ENCODE measurements around the gene VOPP1.

Gene VOPP1

DNA sequence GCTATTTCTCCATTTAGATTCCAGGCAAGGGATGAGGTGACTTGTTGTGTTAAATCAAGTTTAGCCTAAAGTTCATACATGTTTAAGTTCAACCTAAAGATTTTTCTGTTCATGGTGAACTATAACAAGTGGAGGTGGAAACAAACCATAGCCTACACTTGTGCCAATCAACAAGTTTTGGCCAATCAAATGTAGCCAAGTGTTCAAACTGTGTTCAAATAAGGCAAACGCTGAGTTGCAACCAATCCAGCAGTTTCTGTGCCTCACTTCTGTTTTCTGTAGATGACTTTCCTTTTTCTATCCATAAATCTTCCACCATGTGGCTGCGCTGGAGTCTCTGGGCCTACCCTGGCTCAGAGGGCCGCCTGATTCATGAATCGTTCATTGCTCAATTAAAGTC, 4.5 kb upstream of the VOPP1 start:
- no peak for DNase-seq (ENCODE audit: low spot score)

DNA sequence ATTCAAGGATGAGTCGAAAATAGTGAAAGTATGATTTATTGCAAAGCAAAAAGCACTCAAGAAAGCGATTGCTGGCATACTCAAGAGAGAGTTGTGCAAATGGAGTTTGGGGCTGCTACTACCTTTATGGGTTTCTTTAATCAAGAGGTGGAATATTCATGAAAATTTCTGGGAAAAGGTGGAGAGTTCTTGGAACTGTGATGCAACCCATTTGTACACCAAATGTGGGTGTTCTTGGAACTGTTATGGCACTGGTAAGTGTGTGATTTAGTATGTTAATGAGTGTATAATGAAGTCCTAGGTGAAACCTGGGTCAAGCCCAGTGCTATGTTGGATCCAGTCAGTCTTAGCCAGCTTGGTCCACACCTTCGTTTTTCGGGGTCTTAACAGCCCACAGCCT, 3.4 kb upstream of the VOPP1 start:
- no peak for DNase-seq (ENCODE audit: low spot score)

- DNase-seq (ENCODE audit: low spot score) = no peak
Measured at GRCh38 chr7:55575098-55575497, 2.8 kb upstream of the VOPP1 start.

DNA sequence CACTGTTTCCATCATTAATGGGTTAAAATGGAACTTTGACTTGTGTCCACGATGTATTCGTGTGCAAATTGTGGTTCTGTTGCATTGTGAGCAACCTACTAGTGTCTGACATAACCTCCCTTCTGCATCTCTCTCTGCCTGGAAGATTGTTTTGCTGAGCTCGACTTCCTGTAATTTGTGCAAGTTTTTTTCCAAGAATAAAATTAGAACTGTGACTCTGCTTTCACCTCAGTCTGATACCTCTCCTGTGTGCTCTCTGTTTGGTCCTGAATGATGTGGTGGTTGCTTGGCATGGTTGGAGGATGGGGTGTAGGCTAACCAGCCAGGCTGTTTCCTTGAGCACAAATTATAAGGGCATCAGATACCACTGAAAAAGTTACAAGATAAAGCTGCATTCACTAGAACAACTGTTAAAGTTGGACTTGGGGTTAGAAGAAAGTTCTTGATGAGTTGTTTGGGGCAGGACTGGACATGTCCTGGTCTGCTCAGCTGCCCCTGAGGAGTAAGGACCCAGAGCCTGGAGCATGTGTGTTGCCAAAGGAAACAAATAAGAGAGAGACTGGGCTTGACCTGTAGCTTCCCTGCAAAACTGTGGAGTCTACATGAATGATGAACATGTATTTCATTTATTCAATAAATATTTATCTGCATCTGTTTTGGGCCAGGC, 1.9 kb upstream of the VOPP1 start:
- peak; percentile 31 for DNase-seq (ENCODE audit: low spot score)

DNA sequence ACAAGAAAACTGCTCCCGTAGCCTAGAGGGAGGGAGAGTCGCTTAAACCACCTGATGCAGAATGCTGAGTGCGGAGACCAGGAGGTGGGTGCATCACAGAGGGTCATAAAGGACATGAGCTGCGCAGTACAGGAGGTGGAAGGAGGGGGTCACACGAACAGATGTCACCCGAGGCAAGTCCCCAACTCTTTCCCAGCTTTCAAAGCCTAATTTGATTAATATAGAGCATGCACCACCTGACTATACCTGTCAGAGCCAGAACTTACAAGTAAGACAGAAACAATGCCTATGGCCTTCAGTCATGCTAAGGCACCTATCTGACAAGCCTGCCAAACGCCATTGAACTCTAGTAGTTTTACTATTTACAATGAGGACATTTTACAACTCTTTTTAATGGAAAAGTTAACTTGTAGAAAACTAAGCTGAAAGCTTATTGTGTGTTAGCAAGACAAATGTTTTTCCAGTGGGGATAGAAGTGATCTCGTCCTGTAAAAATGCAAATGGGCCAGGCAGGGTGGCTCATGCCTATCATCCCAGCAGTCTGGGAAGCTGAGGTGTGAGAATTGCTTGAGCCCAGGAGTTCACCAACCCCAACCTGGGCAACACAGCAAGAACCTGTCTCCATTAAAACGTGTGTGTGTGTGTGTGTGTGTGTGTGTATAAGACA, 1.1 kb upstream of the VOPP1 start:
- DNase-seq (ENCODE audit: low spot score) = peak; percentile 58

- peak; percentile 74 for DNase-seq (ENCODE audit: low spot score)
Measured at GRCh38 chr7:55571511-55572377, 558 bp downstream of the VOPP1 start.

DNA sequence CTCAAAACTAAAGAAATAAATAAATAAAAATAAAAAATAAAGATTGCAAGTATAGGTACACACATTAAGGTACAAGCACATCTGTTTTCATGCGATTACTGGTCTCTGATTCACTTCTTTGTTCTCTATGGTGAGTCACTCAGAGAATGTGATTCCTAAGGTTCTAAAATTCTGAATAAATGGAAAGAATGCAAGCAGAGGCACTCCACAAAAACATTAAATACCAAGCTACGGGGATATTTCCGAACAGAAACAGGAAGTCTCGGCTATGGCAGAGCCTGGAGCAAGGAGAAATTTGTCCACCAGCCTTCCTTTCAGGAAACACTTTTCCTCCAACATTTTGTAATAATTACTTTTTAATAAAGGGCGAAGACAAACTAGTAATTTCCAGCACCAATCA, 1.4 kb downstream of the VOPP1 start:
- DNase-seq (ENCODE audit: low spot score) = no peak

DNA sequence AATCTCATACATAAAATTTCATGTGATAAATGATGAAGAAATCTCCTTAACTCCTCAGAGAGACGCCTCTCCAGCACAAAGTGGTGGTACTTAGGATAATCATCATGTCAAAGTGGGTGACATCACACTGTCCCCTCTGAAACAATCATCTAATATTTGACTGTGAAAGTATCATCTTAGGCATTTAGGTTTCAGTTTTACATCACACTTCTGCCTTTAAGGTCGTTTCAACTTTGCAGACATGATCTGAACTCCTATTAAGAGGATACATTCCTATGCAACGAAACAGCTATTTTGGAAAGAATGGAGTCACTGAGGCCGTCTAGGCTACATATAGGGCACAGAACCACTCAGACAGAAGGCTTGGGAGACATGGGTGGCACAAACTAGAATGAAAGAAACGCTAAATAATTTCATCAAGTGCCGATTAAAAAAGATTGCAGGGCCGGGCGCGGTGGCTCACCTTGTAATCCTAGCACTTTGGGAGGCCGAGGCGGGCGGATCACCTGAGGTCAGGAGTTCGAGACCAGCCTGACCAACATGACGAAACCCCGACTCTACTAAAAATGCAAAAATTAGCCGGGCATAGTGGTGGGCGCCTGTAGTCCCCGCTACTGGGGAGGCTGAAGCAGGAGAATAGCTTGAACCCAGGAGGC, 2.0 kb downstream of the VOPP1 start:
- no peak for DNase-seq (ENCODE audit: low spot score)

- DNase-seq (ENCODE audit: low spot score) = no peak
Measured at GRCh38 chr7:55569797-55570196, 2.5 kb downstream of the VOPP1 start.

DNA sequence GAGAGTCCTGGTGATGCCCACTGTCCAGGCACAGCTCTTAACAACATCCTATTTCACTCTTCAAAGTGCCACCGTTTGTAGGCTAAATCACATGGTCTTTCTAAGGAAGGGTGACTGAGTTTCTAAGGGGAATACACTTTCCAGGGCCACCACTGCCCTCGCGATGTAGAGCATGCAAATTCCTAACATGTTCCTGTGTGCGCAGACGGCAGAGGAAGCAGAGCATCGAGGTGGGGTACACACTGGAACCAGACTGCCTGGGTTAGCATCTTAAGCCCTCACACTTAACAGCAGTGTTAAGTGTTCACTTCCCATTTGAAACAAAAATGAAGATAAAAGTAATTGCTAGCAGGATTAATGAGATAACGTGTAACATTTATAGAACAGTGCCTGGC, 3.0 kb downstream of the VOPP1 start:
- no peak for DNase-seq (ENCODE audit: low spot score)

DNA sequence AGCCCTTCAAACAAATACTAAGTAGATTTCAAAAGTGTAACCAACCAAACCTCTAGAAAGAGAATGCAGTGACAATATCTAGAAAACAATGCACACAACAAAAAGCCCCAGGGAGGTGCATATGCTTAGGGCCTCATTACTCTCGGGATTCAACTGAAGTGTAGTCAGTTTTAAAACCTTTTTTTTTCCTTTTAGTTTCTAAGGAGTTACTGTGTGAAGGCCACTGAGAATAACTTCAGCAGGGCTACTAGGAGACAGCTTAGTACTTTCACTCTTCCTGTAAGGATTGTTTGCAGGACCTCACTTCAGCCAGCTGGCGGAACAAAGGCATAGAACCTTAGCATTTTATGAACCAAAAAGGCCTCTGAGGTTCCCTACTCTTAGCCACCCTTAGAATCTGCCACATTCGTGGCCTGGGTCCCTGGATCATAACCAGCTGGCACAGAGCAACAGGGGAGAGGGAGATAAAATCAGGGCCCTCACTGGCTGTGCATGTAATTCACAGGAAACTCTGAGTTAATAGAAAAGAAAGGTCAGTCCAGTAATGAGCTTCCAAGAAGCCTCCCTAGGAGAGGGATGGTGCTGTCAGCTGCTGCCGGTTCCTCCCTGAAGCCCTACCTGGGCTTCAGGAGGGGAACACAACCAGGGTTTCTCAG, 3.6 kb downstream of the VOPP1 start:
- DNase-seq (ENCODE audit: low spot score) = no peak

DNA sequence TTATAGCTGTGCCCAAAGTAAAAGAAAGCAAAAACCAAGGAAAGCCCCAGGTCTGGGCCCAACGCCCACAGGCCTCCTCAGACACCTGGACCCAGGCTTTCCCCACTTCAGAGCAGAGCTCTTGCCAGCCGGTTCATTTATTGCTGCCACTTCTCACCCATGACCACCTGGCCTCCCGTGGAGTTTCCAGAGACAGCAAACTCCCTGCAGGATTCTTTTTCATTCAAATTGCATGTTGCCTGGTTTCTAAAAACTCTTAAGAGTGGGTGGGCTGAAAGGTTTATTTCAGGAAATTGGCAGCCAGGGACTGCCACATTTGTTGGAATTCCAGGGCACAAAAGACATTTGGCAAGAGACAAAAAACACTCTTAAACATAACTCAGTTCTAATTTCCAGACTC, 4.7 kb downstream of the VOPP1 start:
- DNase-seq (ENCODE audit: low spot score) = peak; percentile 36

DNA sequence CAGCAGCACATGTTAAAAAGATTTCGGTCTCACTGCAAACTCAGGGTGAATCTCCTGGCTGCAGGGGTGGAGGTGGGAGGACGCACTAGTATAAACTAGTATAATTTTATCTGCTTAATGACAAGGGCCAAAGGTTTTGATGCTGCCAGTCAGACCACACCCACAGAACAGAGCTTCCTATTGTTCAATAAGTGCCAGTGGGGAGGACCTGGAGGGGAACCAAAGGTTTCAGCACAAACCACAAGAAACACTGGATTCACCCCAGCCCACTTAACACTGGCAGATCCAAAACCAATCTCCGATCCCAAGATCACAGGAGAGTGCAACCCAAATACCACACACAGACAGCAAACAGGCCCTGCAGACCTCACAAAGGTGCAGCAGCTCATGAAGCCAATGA, 6.6 kb downstream of the VOPP1 start:
- no peak for DNase-seq (ENCODE audit: low spot score)

DNA sequence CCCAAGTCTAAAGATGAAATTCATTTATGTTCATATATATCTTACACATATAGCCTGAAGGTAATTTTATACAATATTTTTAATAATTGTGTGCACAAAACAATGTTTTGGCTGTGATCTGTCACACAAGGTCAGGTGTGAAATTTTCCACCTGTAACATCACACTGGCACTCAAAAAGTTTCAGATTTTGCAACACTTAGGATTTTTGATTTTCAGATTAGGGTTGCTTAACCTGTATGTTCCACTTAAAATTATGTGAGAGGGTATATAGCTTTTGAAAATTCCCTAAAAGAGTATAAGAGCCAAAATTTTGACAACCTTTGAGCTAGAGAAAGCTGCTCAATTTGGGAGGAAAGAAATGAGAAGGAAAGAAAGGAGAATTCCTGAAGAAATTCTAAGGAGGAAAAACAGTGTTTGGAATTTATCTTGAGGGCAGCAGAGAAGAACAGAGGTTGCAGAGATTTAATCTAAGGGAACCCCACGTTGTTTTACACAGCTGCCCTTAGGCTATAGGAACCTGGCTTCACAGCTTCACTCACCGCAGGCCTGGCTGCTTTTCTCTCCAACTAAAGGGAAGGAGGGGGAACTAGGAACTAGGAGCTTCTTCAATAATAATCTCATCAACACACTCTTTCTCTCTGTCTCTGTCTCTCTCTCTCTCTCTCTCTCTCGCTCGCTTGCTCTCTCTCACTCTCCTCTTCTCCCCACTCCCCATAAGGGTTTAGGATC, 8.5 kb downstream of the VOPP1 start:
- no peak for DNase-seq (ENCODE audit: low spot score)

DNA sequence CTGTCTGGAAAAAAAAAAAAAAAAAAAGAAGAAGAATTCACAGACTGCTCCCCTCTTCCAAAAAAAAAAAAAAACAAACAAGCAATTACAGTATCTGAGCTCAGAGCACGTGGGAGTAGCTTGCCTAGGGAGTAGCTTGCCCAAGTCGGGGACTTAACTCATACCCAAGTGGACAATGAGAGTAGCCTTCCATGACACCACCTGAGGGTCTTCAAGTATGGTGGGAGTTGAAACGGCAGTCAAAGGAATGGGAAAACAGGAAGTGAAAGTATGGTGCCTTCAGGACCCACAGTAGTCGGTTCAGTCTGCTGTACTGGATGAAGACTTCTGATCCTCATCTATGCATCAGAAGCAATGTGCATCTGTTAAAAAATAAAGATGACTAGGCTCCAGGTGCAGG, 10.6 kb downstream of the VOPP1 start:
- peak; percentile 11 for DNase-seq (ENCODE audit: low spot score)

DNA sequence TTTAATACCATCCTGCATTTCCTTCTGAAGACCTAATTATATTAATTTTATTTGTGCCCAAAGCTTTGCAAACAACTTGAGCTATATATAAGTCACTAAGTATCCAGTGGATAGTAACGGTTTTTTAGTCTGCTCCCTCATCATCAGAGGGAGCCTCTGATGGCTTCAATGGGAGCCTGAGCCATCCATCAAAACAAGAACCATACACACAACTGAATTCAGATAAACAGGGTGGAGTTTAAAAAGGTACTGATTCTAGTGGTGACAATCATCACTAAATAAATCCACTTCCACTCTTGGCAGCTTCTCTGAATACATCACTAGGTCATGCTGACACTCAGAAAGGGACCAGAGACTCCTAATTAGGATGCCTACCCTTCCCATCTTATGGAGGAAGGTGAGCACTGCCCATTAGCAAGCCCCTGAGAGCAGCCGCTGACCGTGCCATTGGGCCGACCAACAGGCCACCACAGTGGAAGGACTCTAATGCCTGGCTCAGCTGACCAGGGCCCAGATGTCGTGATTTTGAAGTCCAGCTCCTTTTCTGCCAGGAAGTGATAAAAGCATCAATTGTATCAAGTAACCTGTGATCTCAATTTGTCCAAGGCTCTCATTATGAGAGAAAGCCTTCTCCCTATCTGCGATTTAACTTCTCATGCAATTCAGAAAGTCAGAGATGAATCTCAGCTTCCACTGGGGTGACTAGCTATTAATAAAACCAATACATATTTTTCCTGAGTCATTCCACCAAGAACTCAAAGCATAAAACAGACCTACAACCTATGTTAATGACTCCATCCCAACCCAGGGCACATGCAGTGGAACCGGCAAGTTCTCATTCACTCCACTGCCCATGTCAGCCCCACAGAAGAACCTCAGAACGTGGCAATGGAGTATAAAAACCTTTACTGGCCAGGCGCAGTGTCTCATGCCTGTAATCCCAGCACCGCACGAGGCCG, 13.1 kb downstream of the VOPP1 start:
- DNase-seq (ENCODE audit: low spot score) = peak; percentile 11

DNA sequence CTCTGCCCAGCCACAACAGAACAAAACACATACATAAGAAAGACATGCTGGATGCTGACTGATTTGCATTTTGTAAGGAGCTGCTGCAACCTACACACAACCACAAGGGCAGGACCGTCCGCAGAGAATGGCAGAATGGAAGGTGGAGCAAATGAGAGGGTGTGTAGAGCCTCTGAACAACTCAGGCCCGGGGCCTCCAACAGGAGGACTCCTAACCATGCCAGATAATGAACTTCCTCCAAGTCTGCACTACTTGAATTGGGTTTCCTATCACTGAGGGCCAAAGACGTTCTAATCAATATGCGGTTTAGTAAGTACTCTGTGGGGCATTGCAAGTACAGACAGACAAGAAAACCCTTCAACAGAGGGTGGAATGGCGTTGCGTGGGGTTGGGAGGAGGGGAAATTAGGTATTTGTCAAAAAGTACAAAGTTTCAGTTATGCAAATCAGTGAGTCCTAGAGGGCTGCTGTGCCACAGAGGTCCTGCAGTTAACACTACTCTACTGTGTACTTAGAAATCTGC, 14.6 kb downstream of the VOPP1 start:
- DNase-seq (ENCODE audit: low spot score) = peak; percentile 38

- no peak for DNase-seq (ENCODE audit: low spot score)
Measured at GRCh38 chr7:55556492-55556891, 15.8 kb downstream of the VOPP1 start.

GRCh38 chr7:55556031-55556430, 16.3 kb downstream of the VOPP1 start:
- DNase-seq (ENCODE audit: low spot score) = peak; percentile 18

- peak; percentile 22 for DNase-seq (ENCODE audit: low spot score)
Measured at GRCh38 chr7:55555160-55555559, 17.1 kb downstream of the VOPP1 start.

All from left forelimb (tissue), 1 donor.